ENCODE data around the gene SRRT. TPM values are rescaled to one million over a fixed set of nuclear protein-coding genes. Genes with fewer than 3 reads are reported as not detected.

Gene SRRT
- total RNA-seq, 4 donors from 2014 or later, result 27.9 to 84.4 (median 39.7) TPM

- no peak for TF ChIP-seq CTCF (IDR thresholded peaks at IDR 0.05; ENCODE audit: low read depth)
Observed at GRCh38 chr7:100830396-100830795, 44.5 kb upstream of the SRRT start.

- TF ChIP-seq CTCF (IDR thresholded peaks at IDR 0.05; ENCODE audit: low read depth), result no peak
Observed at GRCh38 chr7:100832281-100832633, 42.6 kb upstream of the SRRT start.

- no peak for TF ChIP-seq CTCF (IDR thresholded peaks at IDR 0.05; ENCODE audit: low read depth)
Observed at GRCh38 chr7:100835903-100836811, 38.7 kb upstream of the SRRT start.

GRCh38 chr7:100836812-100837098 lies 38.1 kb upstream of the SRRT start:
- no peak for TF ChIP-seq CTCF (IDR thresholded peaks at IDR 0.05; ENCODE audit: low read depth)

- TF ChIP-seq CTCF (IDR thresholded peaks at IDR 0.05; ENCODE audit: low read depth), result no peak
Observed at GRCh38 chr7:100837099-100837836, 37.6 kb upstream of the SRRT start.

GRCh38 chr7:100839361-100839760 lies 35.5 kb upstream of the SRRT start:
- no peak for TF ChIP-seq CTCF (IDR thresholded peaks at IDR 0.05; ENCODE audit: low read depth)

- no peak for TF ChIP-seq CTCF (IDR thresholded peaks at IDR 0.05; ENCODE audit: low read depth)
Observed at GRCh38 chr7:100840470-100841100, 34.3 kb upstream of the SRRT start.
